ENCODE results near the gene ADAM11. TPM values are rescaled to one million over a fixed set of nuclear protein-coding genes. Genes with fewer than 3 reads are reported as not detected.

Gene ADAM11
- total and polyA plus RNA-seq, 2 of the 8 experiments (the other 6 are each of a cell fraction or from before 2014, with no cell fraction given) = 2.3 to 2.9 TPM

- TF ChIP-seq CHD7 (IDR thresholded peaks at IDR 0.05; ENCODE audit: insufficient replicate concordance, low read length) = no peak
- no peak for TF ChIP-seq CBX8 (IDR thresholded peaks at IDR 0.05; ENCODE audit: borderline replicate concordance, low read depth, low read length)
- TF ChIP-seq SP4 (IDR thresholded peaks at IDR 0.05; ENCODE audit: low read length) = no peak
- TF ChIP-seq PHF8 (conservative IDR thresholded peaks at IDR 0.05; ENCODE audit: low read depth, low read length) = no peak
- TF ChIP-seq NANOG (IDR thresholded peaks at IDR 0.05; ENCODE audit: insufficient read depth, low read depth, low read length, poor library complexity, severe bottlenecking) = no peak
- TF ChIP-seq TAF1 (IDR thresholded peaks at IDR 0.05; ENCODE audit: low read depth, low read length) = no peak
- no peak for TF ChIP-seq RNF2 (IDR thresholded peaks at IDR 0.05; ENCODE audit: borderline replicate concordance, low read depth, low read length, missing control alignments, poor library complexity, severe bottlenecking)
- no peak for TF ChIP-seq CBX5 (IDR thresholded peaks at IDR 0.05; ENCODE audit: low read depth, low read length)
Observed at GRCh38 chr17:44757918-44758413, 822 bp upstream of the ADAM11 start (continued).

Measured in H1 (cell line).